ENCODE measurements around the gene AP1B1. TPM values are rescaled to one million over a fixed set of nuclear protein-coding genes. Genes with fewer than 3 reads are reported as not detected.

AP1B1 gene
- total and polyA plus RNA-seq, 2 donors from 2014 or later: 50.5 to 82.9 TPM

GRCh38 chr22:29391546-29391945, 3.2 kb upstream of the AP1B1 start:
- Histone ChIP-seq H3K36me3 (ENCODE audit: control insufficient read depth in 2 of 3, insufficient read depth in 3 of 3, low read length in 3 of 3) (no peaks in the 10 kb centered on the region), H3K9me3 (ENCODE audit: control insufficient read depth in 2 of 3, insufficient read depth in 1 of 3, low read length in 3 of 3) (no peaks in the 10 kb centered on the region), H3K27me3 (ENCODE audit: control insufficient read depth, insufficient read depth, low read length) (no peaks in the 10 kb centered on the region), H3K4me3 (ENCODE audit: low read length in 3 of 3) (no peak overlapping the region), H3K4me1 (ENCODE audit: control insufficient read depth in 2 of 3, insufficient read depth in 2 of 3, low read depth in 1 of 3, low read length in 3 of 3) (peaks cover 0 to 13% (median 4%) of the 10 kb centered on the region in 3 donors), H3K27ac (ENCODE audit: low read depth in 2 of 2, low read length in 2 of 2) (no peak overlapping the region), H3K9ac (ENCODE audit: low read length in 3 of 3) (no peak overlapping the region)
- FAIRE-seq: no peak
- intact Hi-C loops (cut with DNase I): no loop called here
- DNase-seq: no peak
- TF ChIP-seq CTCF (IDR thresholded peaks at IDR 0.05; ENCODE audit: borderline replicate concordance, extremely low read depth, insufficient read depth): no peak

GRCh38 chr22:29390270-29390669, 1.9 kb upstream of the AP1B1 start:
- no peaks in the 10 kb centered on the region for H3K36me3 ChIP-seq (ENCODE audit: control insufficient read depth in 2 of 3, insufficient read depth in 3 of 3, low read length in 3 of 3)
- intact Hi-C loops (cut with DNase I): no loop called here
- H3K4me3 ChIP-seq (ENCODE audit: low read length in 3 of 3): no peak overlapping the region
- H3K27ac ChIP-seq (ENCODE audit: low read depth in 2 of 2, low read length in 2 of 2): no peak overlapping the region
- H3K4me1 ChIP-seq (ENCODE audit: control insufficient read depth in 2 of 3, insufficient read depth in 2 of 3, low read depth in 1 of 3, low read length in 3 of 3): peaks cover 0 to 18% (median 9%) of the 10 kb centered on the region in 3 donors
- H3K9ac ChIP-seq (ENCODE audit: low read length in 3 of 3): no peak overlapping the region
- TF ChIP-seq CTCF (IDR thresholded peaks at IDR 0.05; ENCODE audit: borderline replicate concordance, extremely low read depth, insufficient read depth): no peak
- no peaks in the 10 kb centered on the region for H3K9me3 ChIP-seq (ENCODE audit: control insufficient read depth in 2 of 3, insufficient read depth in 1 of 3, low read length in 3 of 3)
- no peak for FAIRE-seq
- no peak for DNase-seq
- H3K27me3 ChIP-seq (ENCODE audit: control insufficient read depth, insufficient read depth, low read length): no peaks in the 10 kb centered on the region

GRCh38 chr22:29388759-29389090, 355 bp upstream of the AP1B1 start:
- intact Hi-C loops (cut with DNase I): no loop called here
- no peak for TF ChIP-seq CTCF (IDR thresholded peaks at IDR 0.05; ENCODE audit: borderline replicate concordance, extremely low read depth, insufficient read depth)
- peak overlapping the region; percentile 81 to 84 for H3K27ac ChIP-seq (ENCODE audit: low read depth in 2 of 2, low read length in 2 of 2)
- no peaks in the 10 kb centered on the region for H3K9me3 ChIP-seq (ENCODE audit: control insufficient read depth in 2 of 3, insufficient read depth in 1 of 3, low read length in 3 of 3)
- FAIRE-seq: no peak
- H3K27me3 ChIP-seq (ENCODE audit: control insufficient read depth, insufficient read depth, low read length): no peaks in the 10 kb centered on the region
- peaks cover 0 to 2% (median 0%) of the 10 kb centered on the region in 3 donors for H3K36me3 ChIP-seq (ENCODE audit: control insufficient read depth in 2 of 3, insufficient read depth in 3 of 3, low read length in 3 of 3)
- peak overlapping the region; percentile 2 to 85 (median 35) for H3K9ac ChIP-seq (ENCODE audit: low read length in 3 of 3)
- H3K4me3 ChIP-seq (ENCODE audit: low read length in 3 of 3): peak overlapping the region; percentile 52 to 76 (median 68)
- DNase-seq: no peak
- peaks cover 0 to 27% (median 12%) of the 10 kb centered on the region in 3 donors for H3K4me1 ChIP-seq (ENCODE audit: control insufficient read depth in 2 of 3, insufficient read depth in 2 of 3, low read depth in 1 of 3, low read length in 3 of 3)

- Histone ChIP-seq H3K27me3 (ENCODE audit: control insufficient read depth, insufficient read depth, low read length) (no peaks in the 10 kb centered on the region), H3K4me1 (ENCODE audit: control insufficient read depth in 2 of 3, insufficient read depth in 2 of 3, low read depth in 1 of 3, low read length in 3 of 3) (peaks cover 0 to 31% (median 24%) of the 10 kb centered on the region in 3 donors), H3K9me3 (ENCODE audit: control insufficient read depth in 2 of 3, insufficient read depth in 1 of 3, low read length in 3 of 3) (no peaks in the 10 kb centered on the region), H3K4me3 (ENCODE audit: low read length in 3 of 3) (peak overlapping the region in 1 of 3 donors; percentile 2), H3K27ac (ENCODE audit: low read depth in 2 of 2, low read length in 2 of 2) (no peak overlapping the region), H3K9ac (ENCODE audit: low read length in 3 of 3) (no peak overlapping the region), H3K36me3 (ENCODE audit: control insufficient read depth in 2 of 3, insufficient read depth in 3 of 3, low read length in 3 of 3) (peaks cover 0 to 2% (median 0%) of the 10 kb centered on the region in 3 donors)
- no peak for DNase-seq
- intact Hi-C loops (cut with DNase I): no loop called here
- no peak for FAIRE-seq
- TF ChIP-seq CTCF (IDR thresholded peaks at IDR 0.05; ENCODE audit: borderline replicate concordance, extremely low read depth, insufficient read depth): no peak
These were observed 1.7 kb downstream of the AP1B1 start for GRCh38 chr22:29386708-29387107.
